Chondrocyte (in vitro differentiated cells): ENCODE measurements around the gene ARHGAP12. TPM values are rescaled to one million over a fixed set of nuclear protein-coding genes. Genes with fewer than 3 reads are reported as not detected.
A peak's percentile ranks its signal among the peaks of the same experiment; 100 is the strongest.
"Not testable (repeated sequence)": the region's sequence is repeated elsewhere in the genome, so short reads cannot be mapped to it uniquely, and the experiment has no call there.

ENCODE experiments used
- DNase-seq: peaks from one replicate; pipeline ENCODE4 v3.0.0; 2021; ENCODE audit warnings: mixed read lengths, low spot score
- H3K27ac Mint-ChIP-seq: one replicate; pipeline ENCODE4 v1.8.0; 2021; ENCODE audit warnings: mild to moderate bottlenecking, moderate library complexity, mixed read lengths; ENCODE audit not compliant: unreplicated experiment
- H3K27me3 Mint-ChIP-seq: 2 replicates; pipeline ENCODE4 v1.8.0; 2021; ENCODE audit warnings: low read depth, mixed read lengths
- H3K36me3 Mint-ChIP-seq: 2 replicates; pipeline ENCODE4 v1.8.0; 2021; ENCODE audit warnings: low read depth, mixed read lengths
- H3K4me1 Mint-ChIP-seq: 2 replicates; pipeline ENCODE4 v1.8.0; 2021; ENCODE audit warnings: low read depth, mild to moderate bottlenecking, mixed read lengths
- H3K4me3 Mint-ChIP-seq: one replicate; pipeline ENCODE4 v1.8.0; 2021; ENCODE audit warnings: mild to moderate bottlenecking, moderate library complexity, mixed read lengths; ENCODE audit not compliant: unreplicated experiment
- H3K9me3 Mint-ChIP-seq: 2 replicates; pipeline ENCODE4 v1.8.0; 2021; ENCODE audit warnings: low read depth, mixed read lengths
- CTCF ChIP-seq: fragments of 200-600 bp; sonication (generic); IDR thresholded peaks from 2 replicates; pipeline ENCODE4 v1.5.0; 2021; ENCODE audit warnings: antibody characterized with exemption, mild to moderate bottlenecking, moderate library complexity
- total RNA-seq: library from RNA; stranded (reverse); gene quantifications from 3 replicates; pipeline ENCODE4 v1.2.1, GENCODE V29; 2021

ARHGAP12 gene
- total RNA-seq, 1 donor from 2014 or later: 18.1 TPM

GRCh38 chr10:31906039-31906438, 22.6 kb downstream of the ARHGAP12 start:
- Mint-ChIP-seq H3K9me3 (peaks cover 4% of the 10 kb centered on the region), H3K4me1 (peaks cover 42% of the 10 kb centered on the region), H3K27ac (no peak overlapping the region), H3K36me3 (peaks cover 12% of the 10 kb centered on the region), H3K4me3 (no peak overlapping the region), H3K27me3 (no peaks in the 10 kb centered on the region)
- no peak for TF ChIP-seq CTCF
- no peak for DNase-seq

GRCh38 chr10:31905586-31905985, 23.0 kb downstream of the ARHGAP12 start:
- Mint-ChIP-seq H3K36me3 (peaks cover 12% of the 10 kb centered on the region), H3K9me3 (peaks cover 4% of the 10 kb centered on the region), H3K27me3 (no peaks in the 10 kb centered on the region), H3K27ac (no peak overlapping the region), H3K4me3 (no peak overlapping the region), H3K4me1 (peaks cover 42% of the 10 kb centered on the region)
- DNase-seq: no peak
- TF ChIP-seq CTCF: no peak

GRCh38 chr10:31902625-31903024, 26.0 kb downstream of the ARHGAP12 start:
- Mint-ChIP-seq H3K36me3 (peaks cover 11% of the 10 kb centered on the region), H3K4me3 (no peak overlapping the region)

GRCh38 chr10:31897506-31897905, 31.1 kb downstream of the ARHGAP12 start:
- H3K9me3 Mint-ChIP-seq: peaks cover 4% of the 10 kb centered on the region
- peaks cover 17% of the 10 kb centered on the region for H3K4me1 Mint-ChIP-seq
- H3K27ac Mint-ChIP-seq: no peak overlapping the region

More at GRCh38 chr10:31902625-31903024, 26.0 kb downstream of the ARHGAP12 start:
- no peak overlapping the region for H3K27ac Mint-ChIP-seq
- H3K4me1 Mint-ChIP-seq: peaks cover 37% of the 10 kb centered on the region
- DNase-seq: no peak
- TF ChIP-seq CTCF: no peak
- no peaks in the 10 kb centered on the region for H3K27me3 Mint-ChIP-seq
- peaks cover 4% of the 10 kb centered on the region for H3K9me3 Mint-ChIP-seq

GRCh38 chr10:31896968-31897384, 31.7 kb downstream of the ARHGAP12 start:
- H3K9me3 Mint-ChIP-seq: peaks cover 3% of the 10 kb centered on the region
- H3K4me1 Mint-ChIP-seq: peaks cover 17% of the 10 kb centered on the region
- DNase-seq: no peak
- no peak for TF ChIP-seq CTCF
- peaks cover 9% of the 10 kb centered on the region for H3K36me3 Mint-ChIP-seq
- no peaks in the 10 kb centered on the region for H3K27me3 Mint-ChIP-seq
- peak overlapping the region; percentile 85 for H3K27ac Mint-ChIP-seq
- no peak overlapping the region for H3K4me3 Mint-ChIP-seq

More at GRCh38 chr10:31897506-31897905, 31.1 kb downstream of the ARHGAP12 start:
- Mint-ChIP-seq H3K27me3 (no peaks in the 10 kb centered on the region), H3K36me3 (peaks cover 9% of the 10 kb centered on the region), H3K4me3 (no peak overlapping the region)
- DNase-seq: no peak
- no peak for TF ChIP-seq CTCF

GRCh38 chr10:31895722-31896121, 32.9 kb downstream of the ARHGAP12 start:
- not testable (repeated sequence) for H3K36me3 Mint-ChIP-seq, H3K27ac Mint-ChIP-seq, DNase-seq, H3K27me3 Mint-ChIP-seq, H3K9me3 Mint-ChIP-seq, H3K4me3 Mint-ChIP-seq
- peaks cover 21% of the 10 kb centered on the region for H3K4me1 Mint-ChIP-seq
